Hepatocyte (in vitro differentiated cells): ENCODE data around the gene PAH. TPM values are rescaled to one million over a fixed set of nuclear protein-coding genes. Genes with fewer than 3 reads are reported as not detected.

Experiments
- DNase-seq: peaks from one replicate; pipeline ENCODE4 v3.0.0-alpha.2; 2016; ENCODE audit warnings: low spot score
- H2AFZ ChIP-seq: fragments of 200-600 bp; sonication (generic); 2 replicates; pipeline ENCODE4 v1.6.0; 2016; ENCODE audit warnings: antibody characterized with exemption, mild to moderate bottlenecking
- H3K27ac ChIP-seq: fragments of 200-600 bp; sonication (generic); 2 replicates; pipeline ENCODE4 v1.5.1; 2016; ENCODE audit warnings: mild to moderate bottlenecking
- H3K27me3 ChIP-seq: fragments of 200-600 bp; sonication (generic); 2 replicates; pipeline ENCODE4 v1.6.1; 2016
- H3K36me3 ChIP-seq: fragments of 200-600 bp; sonication (generic); replicated peaks from 2 replicates; pipeline ENCODE4 v1.5.1; 2016; ENCODE audit warnings: low read depth; ENCODE audit not compliant: insufficient read depth
- H3K4me1 ChIP-seq: fragments of 200-600 bp; sonication (generic); 2 replicates; pipeline ENCODE4 v1.5.1; 2016; ENCODE audit warnings: mild to moderate bottlenecking, moderate library complexity; ENCODE audit not compliant: insufficient read depth
- H3K4me2 ChIP-seq: fragments of 200-600 bp; sonication (generic); 2 replicates; pipeline ENCODE4 v1.6.0; 2016
- H3K4me3 ChIP-seq: fragments of 200-600 bp; sonication (generic); 2 replicates; pipeline ENCODE4 v1.5.1; 2016; ENCODE audit warnings: mild to moderate bottlenecking
- H3K79me2 ChIP-seq: fragments of 200-600 bp; sonication (generic); 2 replicates; pipeline ENCODE4 v1.6.0; 2017; ENCODE audit warnings: mild to moderate bottlenecking
- H3K9me2 ChIP-seq: fragments of 200-600 bp; sonication (generic); replicated peaks from 2 replicates; pipeline ENCODE4 v1.6.0; 2017; ENCODE audit warnings: mild to moderate bottlenecking; ENCODE audit not compliant: insufficient read depth
- H3K9me3 ChIP-seq: fragments of 200-600 bp; sonication (generic); 2 replicates; pipeline ENCODE4 v1.5.1; 2016; ENCODE audit warnings: low read depth, mild to moderate bottlenecking
- H4K20me1 ChIP-seq: fragments of 200-600 bp; sonication (generic); 2 replicates; pipeline ENCODE4 v1.6.0; 2016; ENCODE audit warnings: mild to moderate bottlenecking; ENCODE audit not compliant: insufficient read depth, poor library complexity, severe bottlenecking
- EZH2 ChIP-seq: fragments of 200-600 bp; sonication (generic); IDR thresholded peaks from 2 replicates; pipeline ENCODE4 v1.6.1; 2016; ENCODE audit warnings: antibody characterized with exemption, mild to moderate bottlenecking, borderline replicate concordance
- EZH2phosphoT487 ChIP-seq: fragments of 200-600 bp; sonication (generic); IDR thresholded peaks from one replicate; pipeline ENCODE4 v1.6.1; 2018; ENCODE audit warnings: antibody characterized with exemption, mild to moderate bottlenecking, low read depth, moderate library complexity; ENCODE audit not compliant: unreplicated experiment, severe bottlenecking
- WGBS: methylation state at CpG from one replicate; pipeline ENCODE4 v1.1.6; 2016; ENCODE audit warnings: low lambda C conversion rate; ENCODE audit errors: missing lambda C conversion rate; 5-methylcytosine and 5-hydroxymethylcytosine counted together
- polyA plus RNA-seq: library from polyadenylated mRNA; unstranded; fragments of >200 nt; fragmentation: Nextera tagmentation; extraction: Ambion mirVana; gene quantifications from 2 replicates; pipeline ENCODE4 v1.2.1, GENCODE V29; 2016
- total RNA-seq: library from RNA; depleted of rRNA; stranded (reverse); fragments of >200 nt; gene quantifications from 2 replicates; pipeline ENCODE4 v1.2.3, GENCODE V29; 2014
- TF ChIP-seq, protein P1 (sequence below): fragments of 200-600 bp; sonication (generic); IDR thresholded peaks from 2 replicates; pipeline ENCODE4 v1.5.1; 2016; ENCODE audit warnings: antibody characterized with exemption, mild to moderate bottlenecking; ENCODE audit not compliant: poor library complexity

PAH gene
- total and polyA plus RNA-seq, 2 experiments from 2014 or later = 76.1 to 203 TPM

DNA sequence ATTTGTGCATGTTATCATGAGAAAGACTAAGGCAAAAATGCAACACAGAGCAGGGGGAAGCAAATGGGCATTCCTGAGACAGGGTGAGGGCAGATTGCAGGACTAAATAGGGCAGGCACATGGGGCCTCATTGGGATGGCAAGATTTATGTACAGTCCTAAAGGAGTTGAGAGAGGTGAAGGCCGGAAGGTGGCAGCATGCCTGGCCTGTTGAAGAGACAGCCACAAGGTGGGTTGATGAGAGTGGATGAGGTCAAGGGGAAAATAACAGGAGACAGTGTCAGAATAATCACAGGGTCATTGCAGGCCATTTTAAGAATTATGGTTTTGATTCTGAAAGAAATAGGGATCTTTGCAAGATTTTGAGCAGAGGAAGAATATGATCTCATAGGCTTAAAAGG, 21.0 kb downstream of the PAH start:
- Histone ChIP-seq H3K4me1 (no peaks in the 10 kb centered on the region), H3K9me3 (no peaks in the 10 kb centered on the region), H2AFZ (no peak overlapping the region), H3K27ac (no peak overlapping the region), H3K36me3 (no peaks in the 10 kb centered on the region), H4K20me1 (no peaks in the 10 kb centered on the region), H3K9me2 (no peaks in the 10 kb centered on the region), H3K79me2 (no peaks in the 10 kb centered on the region), H3K4me3 (no peak overlapping the region), H3K4me2 (no peak overlapping the region), H3K27me3 (no peaks in the 10 kb centered on the region)
- 73% methylated on average over 1 of the region's 1 CpG for WGBS
- TF ChIP-seq EZH2phosphoT487 (no peak), EZH2 (no peak)
- TF ChIP-seq, protein P1, sequence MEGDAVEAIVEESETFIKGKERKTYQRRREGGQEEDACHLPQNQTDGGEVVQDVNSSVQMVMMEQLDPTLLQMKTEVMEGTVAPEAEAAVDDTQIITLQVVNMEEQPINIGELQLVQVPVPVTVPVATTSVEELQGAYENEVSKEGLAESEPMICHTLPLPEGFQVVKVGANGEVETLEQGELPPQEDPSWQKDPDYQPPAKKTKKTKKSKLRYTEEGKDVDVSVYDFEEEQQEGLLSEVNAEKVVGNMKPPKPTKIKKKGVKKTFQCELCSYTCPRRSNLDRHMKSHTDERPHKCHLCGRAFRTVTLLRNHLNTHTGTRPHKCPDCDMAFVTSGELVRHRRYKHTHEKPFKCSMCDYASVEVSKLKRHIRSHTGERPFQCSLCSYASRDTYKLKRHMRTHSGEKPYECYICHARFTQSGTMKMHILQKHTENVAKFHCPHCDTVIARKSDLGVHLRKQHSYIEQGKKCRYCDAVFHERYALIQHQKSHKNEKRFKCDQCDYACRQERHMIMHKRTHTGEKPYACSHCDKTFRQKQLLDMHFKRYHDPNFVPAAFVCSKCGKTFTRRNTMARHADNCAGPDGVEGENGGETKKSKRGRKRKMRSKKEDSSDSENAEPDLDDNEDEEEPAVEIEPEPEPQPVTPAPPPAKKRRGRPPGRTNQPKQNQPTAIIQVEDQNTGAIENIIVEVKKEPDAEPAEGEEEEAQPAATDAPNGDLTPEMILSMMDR = no peak
- DNase-seq = no peak

DNA sequence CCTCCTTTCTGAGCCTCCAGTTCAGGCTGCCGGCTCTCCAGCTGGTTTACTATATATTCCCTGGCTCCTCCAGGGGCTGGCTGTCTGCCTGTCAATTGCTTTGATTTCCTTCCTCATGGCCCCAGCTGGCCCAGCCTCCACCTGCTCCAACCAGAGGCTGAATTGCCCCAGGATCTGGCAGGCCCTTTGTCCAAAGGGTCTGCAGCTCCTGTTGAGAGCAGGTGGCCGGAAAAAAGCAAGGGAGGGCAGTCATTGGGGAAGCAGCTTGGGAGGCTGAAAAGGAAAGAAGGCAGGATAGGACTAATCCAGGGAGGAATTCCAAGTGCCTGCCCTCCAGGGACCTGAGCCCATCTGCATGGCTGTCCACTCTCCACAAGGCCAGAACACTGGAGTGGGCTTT, 25.3 kb downstream of the PAH start:
- H3K27ac ChIP-seq = no peak overlapping the region
- H3K4me2 ChIP-seq = no peak overlapping the region
- H3K9me3 ChIP-seq = no peaks in the 10 kb centered on the region
- no peaks in the 10 kb centered on the region for H3K27me3 ChIP-seq
- 77% methylated on average over 2 of the region's 2 CpGs for WGBS
- no peaks in the 10 kb centered on the region for H3K4me1 ChIP-seq
- no peak for DNase-seq
- no peaks in the 10 kb centered on the region for H3K79me2 ChIP-seq
- no peak overlapping the region for H2AFZ ChIP-seq
- no peaks in the 10 kb centered on the region for H4K20me1 ChIP-seq
- no peaks in the 10 kb centered on the region for H3K9me2 ChIP-seq
- H3K36me3 ChIP-seq = no peaks in the 10 kb centered on the region
- TF ChIP-seq, protein P1 = no peak
- TF ChIP-seq EZH2 (no peak), EZH2phosphoT487 (no peak)
- H3K4me3 ChIP-seq = no peak overlapping the region

DNA sequence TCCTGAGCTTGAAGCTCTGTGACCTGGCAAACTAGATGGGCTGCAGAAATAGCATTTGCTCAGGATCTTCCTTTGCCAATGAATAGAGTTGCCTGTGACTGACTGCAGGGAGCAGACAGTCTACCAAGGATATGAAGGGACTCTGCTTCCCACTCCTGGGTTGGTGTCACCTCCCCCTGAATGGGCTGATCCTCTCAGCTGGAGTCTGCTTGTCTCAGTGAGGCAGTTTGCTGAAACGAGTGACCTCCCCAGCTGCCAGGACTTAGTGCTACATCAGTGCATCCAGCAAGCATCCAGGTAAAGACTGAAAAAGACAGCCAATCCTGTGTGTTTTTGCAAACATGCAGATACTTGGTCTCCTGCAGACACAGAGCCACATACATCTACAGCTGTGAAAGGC, 28.5 kb downstream of the PAH start:
- Histone ChIP-seq H3K4me2 (no peak overlapping the region), H3K9me3 (no peaks in the 10 kb centered on the region), H2AFZ (no peak overlapping the region), H3K36me3 (no peaks in the 10 kb centered on the region), H3K4me3 (no peak overlapping the region), H3K9me2 (no peaks in the 10 kb centered on the region), H3K79me2 (no peaks in the 10 kb centered on the region), H3K4me1 (no peaks in the 10 kb centered on the region), H3K27ac (no peak overlapping the region), H3K27me3 (no peaks in the 10 kb centered on the region), H4K20me1 (no peaks in the 10 kb centered on the region)
- WGBS = 13% methylated on average over 1 of the region's 1 CpG
- no peak for TF ChIP-seq EZH2phosphoT487
- TF ChIP-seq, protein P1 = no peak
- no peak for TF ChIP-seq EZH2
- DNase-seq = no peak
